Muscle of arm (tissue), 12 donors: Measurements from ENCODE around the gene NQO1. TPM values are rescaled to one million over a fixed set of nuclear protein-coding genes. Genes with fewer than 3 reads are reported as not detected.

Source experiments
- DNase-seq: peaks from one replicate; pipeline ENCODE4 v3.0.0-alpha.2; 2013
- polyA plus RNA-seq, 12 donors: library from polyadenylated mRNA; unstranded; fragments of 120-200 nt; gene quantifications; one replicate each; pipeline ENCODE4 v1.2.1, GENCODE V29; 2013; ENCODE audit not compliant: insufficient read length in 12 of 12

Gene NQO1
- polyA plus RNA-seq, 12 donors: 4.5 to 9.7 (median 6.7) TPM; not detected in 1

GRCh38 chr16:69707920-69708683, 18.3 kb downstream of the NQO1 start:
- DNase-seq: no peak

GRCh38 chr16:69706975-69707340, 19.4 kb downstream of the NQO1 start:
- no peak for DNase-seq

- no peak for DNase-seq
These were observed 19.9 kb downstream of the NQO1 start for GRCh38 chr16:69706256-69706974.

GRCh38 chr16:69703638-69704037, 22.7 kb downstream of the NQO1 start:
- no peak for DNase-seq

GRCh38 chr16:69701866-69702265, 24.5 kb downstream of the NQO1 start:
- DNase-seq: no peak

GRCh38 chr16:69701452-69701851, 24.9 kb downstream of the NQO1 start:
- DNase-seq: no peak

GRCh38 chr16:69699915-69700314, 26.4 kb downstream of the NQO1 start:
- no peak for DNase-seq

GRCh38 chr16:69698404-69698803, 28.0 kb downstream of the NQO1 start:
- DNase-seq: no peak

- no peak for DNase-seq
These were observed 32.4 kb downstream of the NQO1 start for GRCh38 chr16:69693916-69694315.

GRCh38 chr16:69691980-69692911, 34.1 kb downstream of the NQO1 start:
- no peak for DNase-seq

- no peak for DNase-seq
These were observed 37.8 kb downstream of the NQO1 start for GRCh38 chr16:69688589-69688988.

GRCh38 chr16:69680358-69680757, 46.0 kb downstream of the NQO1 start:
- no peak for DNase-seq

GRCh38 chr16:69672998-69673713, 53.2 kb downstream of the NQO1 start:
- no peak for DNase-seq

- DNase-seq: no peak
These were observed 53.9 kb downstream of the NQO1 start for GRCh38 chr16:69672315-69672997.

GRCh38 chr16:69669577-69669976, 56.8 kb downstream of the NQO1 start:
- no peak for DNase-seq

- DNase-seq: no peak
These were observed 62.5 kb downstream of the NQO1 start for GRCh38 chr16:69663846-69664245.

GRCh38 chr16:69662901-69663300, 63.5 kb downstream of the NQO1 start:
- DNase-seq: no peak

- no peak for DNase-seq
These were observed 66.2 kb downstream of the NQO1 start for GRCh38 chr16:69660166-69660565.
